ENCODE data around the gene C20orf173. TPM values are rescaled to one million over a fixed set of nuclear protein-coding genes. Genes with fewer than 3 reads are reported as not detected.

C20orf173 gene
- total and polyA plus RNA-seq, 2 of the 13 experiments (the other 11 are each of a cell fraction or from before 2014, with no cell fraction given): not detected

DNA sequence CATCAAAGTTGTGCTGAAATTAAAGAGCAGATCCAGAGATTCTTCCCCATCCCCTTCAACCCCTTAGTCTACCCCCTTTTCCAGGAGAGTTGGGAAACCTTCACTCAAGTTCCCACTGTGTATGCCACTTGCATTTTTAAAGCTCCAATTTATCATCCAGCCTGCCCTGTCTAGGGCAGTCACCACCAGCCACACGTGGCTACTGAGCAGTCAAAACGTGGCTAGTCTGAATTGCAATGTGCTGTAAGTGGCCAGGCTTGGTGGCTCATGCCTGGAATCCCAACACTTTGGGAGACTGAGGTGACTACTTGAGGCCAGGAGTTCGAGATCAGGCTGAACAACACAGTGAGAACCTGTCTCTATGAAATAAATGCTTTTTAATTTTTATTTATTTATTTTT lies 47.4 kb upstream of the C20orf173 start:
- Histone ChIP-seq H3K79me2 (ENCODE audit: insufficient read depth, low read length) (no peaks in the 10 kb centered on the region), H3K9me3 (ENCODE audit: low read length) (peaks cover 8% of the 10 kb centered on the region), H3K4me1 (ENCODE audit: insufficient read depth, low read length) (peaks cover 23% of the 10 kb centered on the region), H3K4me2 (ENCODE audit: low read depth, low read length) (no peak overlapping the region; the same call in 1 of the 2 replicates), H3K27me3 (ENCODE audit: control insufficient read depth in 1 of 2, insufficient read depth in 2 of 2, low read length in 2 of 2) (no peaks in the 10 kb centered on the region), H3K4me3 (replicated peaks in 1 of 3; ENCODE audit: insufficient read depth in 1 of 3, low read depth in 2 of 3, low read length in 3 of 3) (no peak overlapping the region), H3K9ac (ENCODE audit: insufficient read depth, low read depth, low read length) (no peak overlapping the region), H3K36me3 (replicated peaks in 1 of 2; ENCODE audit: control insufficient read depth in 1 of 2, insufficient read depth in 2 of 2, low read length in 2 of 2) (no peaks in the 10 kb centered on the region), H3K27ac (ENCODE audit: extremely low read length, insufficient read depth, low read length) (no peak overlapping the region), H4K20me1 (ENCODE audit: insufficient read depth, low read length) (no peaks in the 10 kb centered on the region), H2AFZ (ENCODE audit: low read length) (no peak overlapping the region)
- no peak for FAIRE-seq
- no peak for DNase-seq (ENCODE audit: low spot score)
- no TSS peak for BruUV-seq (replicated peaks)
- ChIA-PET CTCF (ENCODE audit: low intra/inter-chr PET ratio, low total read pairs) (no interaction called here), POLR2A (interaction anchor here (1.8 kb wide), 1 partner anchor 35 kb away, joined by 8 read pairs; the partner anchor contains the start of gene ERGIC3)
- in situ Hi-C loops (cut with HindIII; ENCODE audit: extremely low pct_ligation_motif_present, low pct_unique_long_range_greater_than_20kb) (no loop called here), intact Hi-C loops (cut with micrococcal nuclease; ENCODE audit: unreplicated experiment) (no loop called here)
- peak; percentile 34 for ATAC-seq
- WGBS (ENCODE audit: low lambda C conversion rate): 11% methylated on average over 3 of the region's 3 CpGs
- no peak for TF ChIP-seq SOX6 (IDR thresholded peaks at IDR 0.05)
- TF ChIP-seq SOX6 (CRISPR knock-in tag; IDR thresholded peaks at IDR 0.05): 0 out of 2 replicates have a peak, but pooled peaks have one; percentile 18
- no peak for TF ChIP-seq ZNF160 (CRISPR knock-in tag; IDR thresholded peaks at IDR 0.05)
- 0 out of 2 replicates have a peak, but pooled peaks have one; percentile 21 for TF ChIP-seq ZNF7 (CRISPR knock-in tag; IDR thresholded peaks at IDR 0.05)
- no peak for TF ChIP-seq CENPBD1 (CRISPR knock-in tag; IDR thresholded peaks at IDR 0.05; ENCODE audit: borderline replicate concordance, low read depth)
- TF ChIP-seq ATF4 (CRISPR knock-in tag; IDR thresholded peaks at IDR 0.05): no peak
- TF ChIP-seq CAMTA2 (CRISPR knock-in tag; IDR thresholded peaks at IDR 0.05; ENCODE audit: borderline replicate concordance): 0 out of 2 replicates have a peak, but pooled peaks have one; percentile 63
- TF ChIP-seq, protein P1, sequence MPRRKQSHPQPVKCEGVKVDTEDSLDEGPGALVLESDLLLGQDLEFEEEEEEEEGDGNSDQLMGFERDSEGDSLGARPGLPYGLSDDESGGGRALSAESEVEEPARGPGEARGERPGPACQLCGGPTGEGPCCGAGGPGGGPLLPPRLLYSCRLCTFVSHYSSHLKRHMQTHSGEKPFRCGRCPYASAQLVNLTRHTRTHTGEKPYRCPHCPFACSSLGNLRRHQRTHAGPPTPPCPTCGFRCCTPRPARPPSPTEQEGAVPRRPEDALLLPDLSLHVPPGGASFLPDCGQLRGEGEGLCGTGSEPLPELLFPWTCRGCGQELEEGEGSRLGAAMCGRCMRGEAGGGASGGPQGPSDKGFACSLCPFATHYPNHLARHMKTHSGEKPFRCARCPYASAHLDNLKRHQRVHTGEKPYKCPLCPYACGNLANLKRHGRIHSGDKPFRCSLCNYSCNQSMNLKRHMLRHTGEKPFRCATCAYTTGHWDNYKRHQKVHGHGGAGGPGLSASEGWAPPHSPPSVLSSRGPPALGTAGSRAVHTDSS (CRISPR knock-in tag; conservative IDR thresholded peaks at IDR 0.05): no peak
- no peak for TF ChIP-seq HMG20B (CRISPR knock-in tag; conservative IDR thresholded peaks at IDR 0.05)
- TF ChIP-seq ZNF704 (CRISPR knock-in tag; IDR thresholded peaks at IDR 0.05; ENCODE audit: borderline replicate concordance): no peak
- no peak for TF ChIP-seq ZNF678 (CRISPR knock-in tag; IDR thresholded peaks at IDR 0.05)
- no peak for TF ChIP-seq ZBTB43 (CRISPR knock-in tag; conservative IDR thresholded peaks at IDR 0.05)
- TF ChIP-seq ZMAT3 (CRISPR knock-in tag; conservative IDR thresholded peaks at IDR 0.05): no peak
- no peak for TF ChIP-seq ZFP37 (CRISPR knock-in tag; IDR thresholded peaks at IDR 0.05; ENCODE audit: borderline replicate concordance)
- TF ChIP-seq RORA (CRISPR knock-in tag; IDR thresholded peaks at IDR 0.05): no peak
- no peak for TF ChIP-seq ZNF644 (CRISPR knock-in tag; IDR thresholded peaks at IDR 0.05; ENCODE audit: low read depth)
- TF ChIP-seq SIN3A (IDR thresholded peaks at IDR 0.05; ENCODE audit: borderline replicate concordance, low read depth, low read length): no peak
- no peak for TF ChIP-seq MIER3 (CRISPR knock-in tag; IDR thresholded peaks at IDR 0.05; ENCODE audit: borderline replicate concordance)
- TF ChIP-seq SKI (IDR thresholded peaks at IDR 0.05; ENCODE audit: partially characterized antibody): no peak
- 0 out of 2 replicates have a peak, but pooled peaks have one; percentile 0 for TF ChIP-seq PHF21A (CRISPR knock-in tag; IDR thresholded peaks at IDR 0.05)
- no peak for TF ChIP-seq ZMYM3 (CRISPR knock-in tag; IDR thresholded peaks at IDR 0.05)
- TF ChIP-seq ZNF572 (CRISPR knock-in tag; IDR thresholded peaks at IDR 0.05): 0 out of 2 replicates have a peak, but pooled peaks have one; percentile 35
